ENCODE data around the gene RECK. TPM values are rescaled to one million over a fixed set of nuclear protein-coding genes. Genes with fewer than 3 reads are reported as not detected.
A peak's percentile ranks its signal among the peaks of the same experiment; 100 is the strongest.

RECK gene
- total RNA-seq, 1 donor from 2014 or later: 15.1 TPM

DNA sequence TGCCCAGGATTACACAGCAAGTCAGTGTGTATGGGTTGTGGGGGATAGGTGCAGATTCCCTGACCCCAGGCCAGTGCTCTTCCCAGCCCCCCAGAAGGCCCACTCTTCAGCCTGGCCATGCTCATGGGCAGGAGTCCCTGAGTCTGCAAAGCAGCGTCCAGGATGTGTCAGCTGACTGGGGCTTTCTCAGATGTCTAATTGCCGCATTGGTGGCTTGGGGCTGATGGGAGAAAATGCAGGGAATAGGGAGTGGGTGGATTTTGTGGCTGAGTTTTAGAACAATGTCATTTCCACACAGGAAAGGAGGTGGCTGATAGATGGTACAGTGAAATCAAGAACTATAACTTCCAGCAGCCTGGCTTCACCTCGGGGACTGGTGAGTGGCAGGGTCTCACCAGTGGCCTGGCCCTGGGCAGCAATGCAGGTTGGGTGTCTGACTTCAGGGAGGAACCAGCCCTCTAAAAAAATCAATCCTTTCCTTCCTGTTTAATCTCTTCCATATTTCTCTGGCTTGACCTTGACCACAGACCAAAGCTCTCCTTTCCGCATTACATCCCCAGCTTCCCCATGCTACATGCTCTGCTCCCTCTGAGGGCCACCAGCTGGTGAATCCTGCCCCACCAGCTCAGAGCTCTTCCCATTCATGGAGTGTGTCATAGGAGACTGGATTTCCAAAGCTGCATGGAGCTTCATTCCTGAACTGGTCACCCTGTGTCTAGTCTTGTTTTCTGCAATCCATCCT lies 114.0 kb downstream of the RECK start:
- TF ChIP-seq, protein P1, sequence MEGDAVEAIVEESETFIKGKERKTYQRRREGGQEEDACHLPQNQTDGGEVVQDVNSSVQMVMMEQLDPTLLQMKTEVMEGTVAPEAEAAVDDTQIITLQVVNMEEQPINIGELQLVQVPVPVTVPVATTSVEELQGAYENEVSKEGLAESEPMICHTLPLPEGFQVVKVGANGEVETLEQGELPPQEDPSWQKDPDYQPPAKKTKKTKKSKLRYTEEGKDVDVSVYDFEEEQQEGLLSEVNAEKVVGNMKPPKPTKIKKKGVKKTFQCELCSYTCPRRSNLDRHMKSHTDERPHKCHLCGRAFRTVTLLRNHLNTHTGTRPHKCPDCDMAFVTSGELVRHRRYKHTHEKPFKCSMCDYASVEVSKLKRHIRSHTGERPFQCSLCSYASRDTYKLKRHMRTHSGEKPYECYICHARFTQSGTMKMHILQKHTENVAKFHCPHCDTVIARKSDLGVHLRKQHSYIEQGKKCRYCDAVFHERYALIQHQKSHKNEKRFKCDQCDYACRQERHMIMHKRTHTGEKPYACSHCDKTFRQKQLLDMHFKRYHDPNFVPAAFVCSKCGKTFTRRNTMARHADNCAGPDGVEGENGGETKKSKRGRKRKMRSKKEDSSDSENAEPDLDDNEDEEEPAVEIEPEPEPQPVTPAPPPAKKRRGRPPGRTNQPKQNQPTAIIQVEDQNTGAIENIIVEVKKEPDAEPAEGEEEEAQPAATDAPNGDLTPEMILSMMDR (IDR thresholded peaks at IDR 0.05; ENCODE audit: unreplicated experiment): no peak
- no peak overlapping the region for H3K4me3 Mint-ChIP-seq
- H3K9me3 Mint-ChIP-seq: peaks cover 7% of the 10 kb centered on the region
- peaks cover 26% of the 10 kb centered on the region for H3K4me1 Mint-ChIP-seq
- H3K27ac Mint-ChIP-seq: peak overlapping the region; percentile 32
- H3K36me3 Mint-ChIP-seq: peaks cover 21% of the 10 kb centered on the region
- DNase-seq (ENCODE audit: low spot score in 2 of 2, unreplicated experiment in 2 of 2): no peak
- no peaks in the 10 kb centered on the region for H3K27me3 Mint-ChIP-seq (ENCODE audit: low read depth)

DNA sequence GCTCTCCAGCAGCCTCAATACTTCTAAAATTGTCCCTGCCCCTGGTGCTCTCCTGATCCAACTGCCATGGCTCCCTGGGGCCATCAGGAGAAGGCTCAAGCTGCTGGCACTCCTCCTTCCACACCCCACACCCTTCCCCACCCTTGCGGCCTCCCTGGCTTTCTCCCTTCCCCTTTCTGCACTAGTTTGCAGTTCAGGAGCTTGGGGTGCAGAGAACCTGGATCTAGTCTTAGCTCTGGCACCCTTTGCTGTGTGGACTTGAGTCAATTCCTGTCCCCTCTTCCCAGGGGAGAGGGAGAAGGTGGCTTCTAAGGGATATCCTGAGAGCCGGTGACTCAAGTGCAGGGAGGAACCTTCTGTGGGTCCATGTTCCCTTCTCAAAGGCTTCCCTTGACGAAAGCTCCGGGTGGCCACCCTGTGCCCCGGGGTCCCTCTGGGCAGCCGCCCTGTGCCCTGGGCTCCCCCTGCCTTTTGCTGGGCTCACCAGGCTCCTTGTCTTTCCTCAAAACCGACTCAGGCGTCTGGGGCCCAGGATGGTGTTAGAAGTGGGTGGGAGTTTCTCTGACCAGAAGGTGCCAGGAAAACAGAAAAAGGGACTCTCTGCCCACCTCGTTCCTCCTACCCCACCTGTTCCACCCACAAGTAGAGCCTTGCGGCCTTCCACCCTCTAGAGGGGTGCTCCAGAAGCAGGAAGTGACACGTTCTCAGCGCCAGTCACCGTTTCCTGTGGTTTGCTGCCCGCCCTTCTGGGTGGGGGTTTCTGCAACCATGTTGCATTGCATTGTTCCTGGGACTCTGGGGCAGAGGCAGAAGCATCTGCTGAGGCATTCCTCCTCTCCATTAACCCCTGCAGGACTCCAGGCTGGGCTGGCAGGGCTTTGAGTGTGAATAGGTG lies 114.8 kb downstream of the RECK start:
- TF ChIP-seq, protein P1 (IDR thresholded peaks at IDR 0.05; ENCODE audit: unreplicated experiment): no peak
- DNase-seq (ENCODE audit: low spot score in 2 of 2, unreplicated experiment in 2 of 2): no peak
- Mint-ChIP-seq H3K4me3 (no peak overlapping the region), H3K9me3 (no peaks in the 10 kb centered on the region), H3K27ac (no peak overlapping the region), H3K4me1 (peaks cover 23% of the 10 kb centered on the region), H3K27me3 (ENCODE audit: low read depth) (no peaks in the 10 kb centered on the region), H3K36me3 (peaks cover 16% of the 10 kb centered on the region)

DNA sequence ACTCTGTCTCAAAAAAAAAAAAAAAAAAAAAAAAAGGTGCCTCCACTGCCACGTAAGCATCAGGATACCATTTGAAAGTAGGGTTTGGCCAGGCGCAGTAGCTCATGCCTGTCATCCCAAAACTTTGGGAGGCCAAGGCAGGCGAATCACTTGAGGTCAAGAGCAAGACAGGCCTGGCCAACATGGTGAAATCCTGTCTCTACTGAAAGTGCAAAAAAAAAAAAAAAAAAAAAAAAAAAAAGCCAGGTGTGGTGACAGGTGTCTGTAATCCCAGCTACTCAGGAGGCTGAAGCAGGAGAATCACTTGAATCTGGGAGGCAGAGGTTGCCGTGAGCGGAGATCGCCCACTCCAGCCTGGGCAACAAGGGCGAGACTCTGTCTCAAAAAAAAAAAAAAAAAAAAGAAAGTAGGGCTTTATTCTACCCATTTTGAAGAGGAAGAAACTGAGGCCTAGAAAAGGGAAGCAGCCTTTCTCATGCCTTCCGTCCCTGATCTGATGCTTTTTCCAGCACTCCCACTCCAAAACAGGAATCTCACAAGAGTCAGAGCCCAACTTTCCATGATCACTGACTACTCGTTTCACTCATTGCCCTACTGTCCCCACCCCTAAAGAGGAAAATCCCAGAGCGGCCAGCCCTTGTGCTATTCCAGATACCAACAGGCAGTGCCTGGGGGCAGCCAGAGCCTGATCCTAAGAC lies 116.2 kb downstream of the RECK start:
- TF ChIP-seq, protein P1 (IDR thresholded peaks at IDR 0.05; ENCODE audit: unreplicated experiment): no peak
- Mint-ChIP-seq H3K4me1 (peaks cover 18% of the 10 kb centered on the region), H3K4me3 (no peak overlapping the region), H3K9me3 (no peaks in the 10 kb centered on the region), H3K27ac (peak overlapping the region; percentile 50), H3K27me3 (ENCODE audit: low read depth) (no peaks in the 10 kb centered on the region), H3K36me3 (peaks cover 13% of the 10 kb centered on the region)
- DNase-seq (ENCODE audit: low spot score in 2 of 2, unreplicated experiment in 2 of 2): no peak

DNA sequence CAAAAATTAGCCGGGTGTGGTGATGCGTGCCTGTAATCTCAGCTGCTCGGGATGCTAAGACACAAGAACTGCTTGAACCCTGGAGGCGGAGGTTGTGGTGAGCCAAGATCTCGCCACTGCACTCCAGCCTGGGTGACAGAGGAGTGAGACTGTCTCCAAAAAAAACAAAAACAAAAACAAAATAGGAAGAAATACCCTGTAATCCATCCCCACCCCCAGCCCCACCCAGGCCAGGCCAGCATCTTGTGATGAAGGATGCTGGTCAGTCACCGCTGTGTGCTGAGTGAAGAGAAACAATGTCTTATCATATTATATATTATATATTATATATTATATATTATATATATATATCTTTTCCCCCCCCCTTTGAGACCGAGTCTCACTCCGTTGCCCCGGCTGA lies 117.0 kb downstream of the RECK start:
- Mint-ChIP-seq H3K27ac (peak overlapping the region; percentile 88), H3K4me1 (peaks cover 13% of the 10 kb centered on the region), H3K36me3 (peaks cover 19% of the 10 kb centered on the region), H3K27me3 (ENCODE audit: low read depth) (no peaks in the 10 kb centered on the region), H3K9me3 (no peaks in the 10 kb centered on the region), H3K4me3 (no peak overlapping the region)
- DNase-seq (ENCODE audit: low spot score in 2 of 2, unreplicated experiment in 2 of 2): no peak
- TF ChIP-seq, protein P1 (IDR thresholded peaks at IDR 0.05; ENCODE audit: unreplicated experiment): no peak

DNA sequence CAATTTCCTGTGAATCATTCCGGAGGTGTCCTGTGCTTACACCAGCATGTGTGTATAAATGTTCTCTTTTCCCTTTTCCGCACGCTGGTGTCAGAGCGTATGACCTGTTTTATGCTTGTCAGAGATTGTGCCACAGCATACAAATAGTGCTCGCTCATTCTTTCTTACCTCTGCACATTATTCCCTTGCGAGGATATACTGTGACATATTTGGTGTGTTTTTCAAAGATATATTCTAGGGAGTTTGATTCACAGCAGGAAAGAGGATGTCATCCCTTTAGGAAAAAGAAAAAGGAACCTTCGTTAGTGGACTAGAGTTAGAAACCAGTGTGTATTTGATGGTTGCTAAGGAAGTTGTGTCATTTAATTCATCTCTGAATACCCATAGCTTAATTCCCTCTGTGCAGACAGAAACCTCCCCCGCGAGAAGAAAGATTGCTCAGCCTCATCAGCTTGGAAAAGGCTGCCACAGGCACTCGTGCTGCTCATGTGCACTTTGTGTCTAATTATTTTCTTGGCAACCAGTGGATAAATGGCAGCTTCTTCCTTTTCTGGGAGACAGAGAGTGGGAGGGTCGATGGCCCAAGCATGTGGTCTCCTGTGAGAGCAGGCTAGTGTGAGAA lies 117.7 kb downstream of the RECK start:
- Mint-ChIP-seq H3K27me3 (ENCODE audit: low read depth) (no peaks in the 10 kb centered on the region), H3K9me3 (no peaks in the 10 kb centered on the region), H3K4me1 (peaks cover 11% of the 10 kb centered on the region), H3K4me3 (no peak overlapping the region), H3K27ac (peak overlapping the region; percentile 88), H3K36me3 (peaks cover 19% of the 10 kb centered on the region)
- TF ChIP-seq, protein P1 (IDR thresholded peaks at IDR 0.05; ENCODE audit: unreplicated experiment): no peak
- peak in 1 of 2 experiments; percentile 42 for DNase-seq (ENCODE audit: low spot score in 2 of 2, unreplicated experiment in 2 of 2)
